GM18526 (cell line): ENCODE data around the gene MSX1.

Source experiments
- POLR2A ChIP-seq: IDR thresholded peaks from 3 replicates; pipeline ENCODE4 v1.6.1; 2011; ENCODE audit not compliant: insufficient read length; ENCODE audit errors: extremely low read depth

The MSX1 gene

GRCh38 chr4:4860600-4861389 lies 1.3 kb downstream of the MSX1 start:
- no peak for TF ChIP-seq POLR2A

GRCh38 chr4:4861390-4862018 lies 2.0 kb downstream of the MSX1 start:
- no peak for TF ChIP-seq POLR2A

GRCh38 chr4:4862071-4862551 lies 2.6 kb downstream of the MSX1 start:
- no peak for TF ChIP-seq POLR2A

GRCh38 chr4:4862665-4863482 lies 3.4 kb downstream of the MSX1 start:
- TF ChIP-seq POLR2A: no peak

- no peak for TF ChIP-seq POLR2A
Measured at GRCh38 chr4:4864443-4864939, 5.0 kb downstream of the MSX1 start.

GRCh38 chr4:4864940-4865704 lies 5.7 kb downstream of the MSX1 start:
- no peak for TF ChIP-seq POLR2A

- TF ChIP-seq POLR2A: no peak
Measured at GRCh38 chr4:4865705-4866123, 6.2 kb downstream of the MSX1 start.

- TF ChIP-seq POLR2A: no peak
Measured at GRCh38 chr4:4866124-4866865, 6.8 kb downstream of the MSX1 start.

- TF ChIP-seq POLR2A: no peak
Measured at GRCh38 chr4:4866866-4867374, 7.5 kb downstream of the MSX1 start.

- TF ChIP-seq POLR2A: no peak
Measured at GRCh38 chr4:4867375-4868039, 8.0 kb downstream of the MSX1 start.

- no peak for TF ChIP-seq POLR2A
Measured at GRCh38 chr4:4868040-4868757, 8.7 kb downstream of the MSX1 start.

- no peak for TF ChIP-seq POLR2A
Measured at GRCh38 chr4:4868758-4869723, 9.6 kb downstream of the MSX1 start.
